Right cardiac atrium (tissue), 5 donors: ENCODE measurements around the gene DNAH8. TPM values are rescaled to one million over a fixed set of nuclear protein-coding genes. Genes with fewer than 3 reads are reported as not detected.

Source experiments
- ATAC-seq, 2 donors: fragments of 200-7000 bp; cut with Tn5 transposase; one replicate each; pipeline versions ENCODE4 v1.8.0 to v1.9.1; 2020; ENCODE audit warnings: moderate library complexity in 2 of 2, mild to moderate bottlenecking in 1 of 2
- DNase-seq, 3 donors: peaks; one replicate each; pipeline ENCODE4 v3.0.0-alpha.2; 2020
- H3K27ac ChIP-seq: one replicate; pipeline ENCODE4 v1.5.1; 2013; ENCODE audit warnings: mild to moderate bottlenecking, low read length, control low read depth, moderate library complexity
- H3K27me3 ChIP-seq: one replicate; pipeline ENCODE4 v1.6.1; 2013; ENCODE audit not compliant: control insufficient read depth, insufficient read depth
- H3K4me1 ChIP-seq: one replicate; pipeline ENCODE4 v1.6.1; 2013; ENCODE audit warnings: low read length; ENCODE audit not compliant: control insufficient read depth, insufficient read depth
- H3K4me3 ChIP-seq: one replicate; pipeline ENCODE4 v1.5.1; 2013; ENCODE audit warnings: low read length, control low read depth
- H3K9me3 ChIP-seq: one replicate; pipeline ENCODE4 v1.6.1; 2013; ENCODE audit warnings: low read length; ENCODE audit not compliant: control insufficient read depth
- WGBS: extraction: QIAGEN DNeasy Blood & Tissue Kit; methylation state at CpG from one replicate; pipeline ENCODE4 v1.1.7; 2013; 5-methylcytosine and 5-hydroxymethylcytosine counted together
- intact Hi-C, 4 donors: fragments of 100-400 bp; cut with DNase I; formaldehyde crosslinking; loops; one replicate each; pipeline versions ENCODE4 v1.11.0 to v1.14.0; 2022 to 2023
- polyA plus RNA-seq: library from polyadenylated mRNA; stranded (reverse); fragments of 200-250 nt; gene quantifications from one replicate; pipeline ENCODE4 v1.2.3, GENCODE V29; 2013
- total RNA-seq, 4 donors: library from RNA; stranded (reverse); fragmentation: NEBNext Ultra II Directional; extraction: Animal tissue kit (Norgen Biotek cat#: 25700); gene quantifications; one replicate each; pipeline ENCODE4 v1.2.1, GENCODE V29; 2021
- donor health status: healthy with polysubstance abuse.
- donor health status: DM: no; HTN: yes; CAD: no.
- donor health status: DM: no; HTN: no; CAD: no.
- donor health status: DM: no; HTN: yes; CAD: no; lungs with severe emphysema.
- donor health status: DM: yes; HTN: yes; CAD: no.

Gene DNAH8
- total and polyA plus RNA-seq, 5 donors = not detected

DNA sequence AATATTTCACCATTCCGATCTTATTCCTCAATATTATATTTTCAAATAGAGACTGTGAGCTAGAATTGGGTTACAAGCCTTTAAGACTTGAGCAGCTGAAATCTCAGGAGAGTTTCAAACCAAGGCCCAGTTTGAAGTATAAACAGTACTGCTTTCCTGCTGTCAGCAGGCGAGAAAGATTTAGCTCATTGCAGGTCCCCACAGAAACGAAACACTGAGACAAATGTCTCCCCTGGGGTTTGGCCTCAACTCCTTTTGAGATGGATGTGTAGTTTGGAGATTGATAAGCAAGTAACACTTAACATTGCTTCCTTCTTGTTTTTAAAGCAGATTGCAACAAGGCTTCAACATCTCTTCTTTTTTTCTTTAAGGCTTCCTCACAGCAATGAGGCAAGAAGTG lies 311.1 kb downstream of the DNAH8 start:
- H3K4me1 ChIP-seq = no peaks in the 10 kb centered on the region
- no peaks in the 10 kb centered on the region for H3K27me3 ChIP-seq
- no peak overlapping the region for H3K4me3 ChIP-seq
- ATAC-seq (no peak), DNase-seq (no peak)
- 53% methylated on average over 3 of the region's 3 CpGs for WGBS
- no peak overlapping the region for H3K27ac ChIP-seq
- intact Hi-C loops = no loop called here
- H3K9me3 ChIP-seq = no peaks in the 10 kb centered on the region

DNA sequence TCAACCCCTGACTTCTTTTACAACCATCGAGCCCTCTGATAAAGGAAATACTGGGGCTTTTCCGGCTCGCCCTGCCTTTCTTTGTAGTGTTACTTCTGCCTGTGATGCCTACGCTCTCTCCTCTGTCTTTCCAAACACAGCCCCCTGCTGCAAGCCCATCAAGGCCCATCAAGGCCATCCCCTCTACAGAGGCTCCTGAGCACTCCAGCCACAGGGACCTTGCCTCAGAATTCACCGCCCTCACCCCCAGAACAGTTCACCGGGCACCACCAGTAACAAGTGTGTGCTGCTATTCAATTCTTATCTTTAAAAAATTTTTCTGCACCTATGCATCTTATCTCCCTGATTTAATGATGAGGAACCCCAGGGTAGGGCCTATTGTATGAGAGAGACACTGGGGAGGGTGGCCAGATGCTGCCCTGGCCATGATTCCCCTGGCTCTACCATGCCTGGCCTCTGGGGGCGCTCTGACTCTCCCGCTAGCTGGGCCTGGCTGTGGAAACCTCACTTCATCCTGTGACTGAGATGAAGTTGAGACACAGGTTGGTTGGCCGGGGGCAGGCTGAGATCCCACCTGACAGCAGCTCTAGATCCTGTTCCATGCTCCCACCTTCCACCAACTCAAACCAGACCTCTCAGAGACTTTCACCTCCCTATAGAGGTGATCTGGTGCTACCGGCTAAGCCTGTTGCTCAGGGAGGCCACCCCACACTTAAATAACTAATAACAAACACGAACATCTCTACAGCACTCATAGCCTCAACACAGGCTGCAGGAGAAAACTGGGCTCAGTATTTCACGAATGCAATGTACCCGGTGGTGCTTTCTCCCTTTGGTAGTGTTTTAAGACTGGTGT lies 314.3 kb downstream of the DNAH8 start:
- 78% methylated on average over 13 of the region's 13 CpGs for WGBS
- peak in 1 of 2 donors; percentile 46 for ATAC-seq
- no peaks in the 10 kb centered on the region for H3K4me1 ChIP-seq
- H3K4me3 ChIP-seq = no peak overlapping the region
- no peaks in the 10 kb centered on the region for H3K9me3 ChIP-seq
- H3K27ac ChIP-seq = no peak overlapping the region
- intact Hi-C loops = no loop called here
- DNase-seq = peak in 1 of 3 donors; percentile 62
- no peaks in the 10 kb centered on the region for H3K27me3 ChIP-seq

DNA sequence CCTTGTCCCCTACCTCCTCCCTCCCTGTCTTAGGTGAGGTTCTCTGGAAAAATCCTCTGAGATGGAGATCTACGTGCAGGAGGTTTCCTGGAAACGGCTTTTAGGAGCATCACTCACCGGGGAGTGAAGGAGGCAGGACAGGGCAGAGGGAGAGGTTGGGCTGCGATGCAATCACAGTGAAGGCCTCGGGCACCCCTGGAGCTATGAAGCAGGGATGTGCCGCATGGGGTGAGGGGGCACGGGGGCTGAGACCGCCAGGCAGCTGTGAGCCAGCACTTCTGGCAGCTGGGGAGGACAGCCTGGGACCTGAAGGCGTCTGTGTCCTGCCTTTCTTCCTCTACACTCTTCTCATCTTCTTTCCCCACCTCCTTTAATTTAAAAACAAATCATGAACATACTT lies 320.6 kb downstream of the DNAH8 start:
- ATAC-seq = no peak
- H3K27ac ChIP-seq = no peak overlapping the region
- H3K9me3 ChIP-seq = no peaks in the 10 kb centered on the region
- no peaks in the 10 kb centered on the region for H3K27me3 ChIP-seq
- no peak for DNase-seq
- no peak overlapping the region for H3K4me3 ChIP-seq
- no peaks in the 10 kb centered on the region for H3K4me1 ChIP-seq
- WGBS = 53% methylated on average over 9 of the region's 9 CpGs
- intact Hi-C loops = no loop called here

DNA sequence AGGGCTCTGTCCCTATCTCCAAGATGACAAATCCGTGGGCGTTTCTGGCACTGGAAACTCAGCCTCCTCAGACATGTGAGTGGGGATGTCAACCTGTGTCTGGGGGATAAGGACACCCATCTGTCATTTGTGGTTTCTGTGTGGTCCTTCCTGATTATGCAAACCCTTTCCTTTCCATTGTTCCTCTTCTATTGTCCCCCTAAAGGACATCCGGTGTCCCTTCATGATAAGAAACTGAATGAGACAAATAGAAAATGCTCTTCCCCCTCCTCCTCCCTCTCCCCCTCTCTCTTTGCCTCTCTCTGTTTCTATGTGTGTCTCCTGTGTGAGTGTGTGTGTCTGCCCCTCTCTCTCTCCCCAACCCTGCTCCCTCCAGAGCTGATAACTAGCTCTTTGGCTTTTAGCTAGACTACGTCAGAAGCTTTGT lies 322.0 kb downstream of the DNAH8 start:
- DNase-seq = no peak
- Histone ChIP-seq H3K4me3 (no peak overlapping the region), H3K27me3 (no peaks in the 10 kb centered on the region), H3K4me1 (no peaks in the 10 kb centered on the region), H3K27ac (no peak overlapping the region), H3K9me3 (no peaks in the 10 kb centered on the region)
- peak in 1 of 2 donors; percentile 40 for ATAC-seq
- 22% methylated on average over 4 of the region's 4 CpGs for WGBS
- intact Hi-C loops = no loop called here

DNA sequence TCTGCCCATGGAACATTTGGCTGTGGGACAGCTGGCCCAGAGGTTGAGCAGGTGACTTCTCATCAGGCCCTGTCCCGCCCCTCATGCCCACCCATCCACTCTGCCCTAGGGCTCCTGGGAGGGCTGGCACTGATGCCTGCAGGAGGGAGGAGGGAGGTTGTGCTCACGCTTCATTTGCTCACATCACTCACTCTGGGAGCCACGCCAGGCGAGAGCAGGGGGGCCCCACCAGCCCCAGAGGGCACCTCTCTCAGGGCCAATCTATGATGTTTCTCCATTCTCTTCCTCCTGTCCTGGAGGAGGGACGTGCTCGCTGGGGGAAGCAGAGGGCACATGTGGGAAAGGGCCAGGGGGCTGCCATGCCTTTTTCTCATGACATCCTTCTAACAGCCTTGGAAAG lies 322.6 kb downstream of the DNAH8 start:
- intact Hi-C loops = no loop called here
- ATAC-seq (no peak), DNase-seq (no peak)
- no peak overlapping the region for H3K4me3 ChIP-seq
- H3K9me3 ChIP-seq = no peaks in the 10 kb centered on the region
- no peaks in the 10 kb centered on the region for H3K27me3 ChIP-seq
- no peak overlapping the region for H3K27ac ChIP-seq
- no peaks in the 10 kb centered on the region for H3K4me1 ChIP-seq
- WGBS = 72% methylated on average over 6 of the region's 6 CpGs

DNA sequence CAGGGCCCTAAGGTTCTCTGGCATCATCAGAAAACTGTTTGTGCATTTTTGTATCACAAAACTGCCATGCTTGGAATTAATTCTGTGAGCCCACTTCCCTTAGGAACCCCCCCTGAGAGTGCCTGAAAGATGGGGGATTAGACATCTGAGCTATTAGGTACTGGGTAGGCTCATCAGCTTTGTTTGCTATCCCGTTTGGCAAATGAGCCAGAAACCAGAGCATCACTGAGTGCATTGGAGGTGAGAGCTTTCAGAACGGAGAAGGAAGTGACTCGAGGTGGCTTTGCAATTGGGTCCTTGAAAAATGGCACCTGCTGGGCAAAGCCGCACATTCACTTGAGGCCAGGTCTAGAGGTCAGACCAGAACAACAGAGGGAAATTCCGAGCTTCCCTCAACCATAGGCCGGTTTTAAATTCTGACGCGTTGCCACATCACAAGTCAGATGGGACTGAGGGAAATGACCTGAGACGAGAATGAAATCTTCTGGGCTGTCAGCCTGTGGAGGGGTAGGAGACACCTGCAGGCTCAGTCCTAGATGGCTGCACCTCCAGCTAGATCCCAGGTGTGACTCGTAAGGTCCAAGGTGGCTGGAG lies 325.1 kb downstream of the DNAH8 start:
- no peaks in the 10 kb centered on the region for H3K4me1 ChIP-seq
- H3K27ac ChIP-seq = no peak overlapping the region
- ATAC-seq = no peak
- H3K27me3 ChIP-seq = no peaks in the 10 kb centered on the region
- H3K4me3 ChIP-seq = no peak overlapping the region
- intact Hi-C loops = no loop called here
- no peak for DNase-seq
- WGBS = 80% methylated on average over 10 of the region's 10 CpGs
- H3K9me3 ChIP-seq = no peaks in the 10 kb centered on the region

DNA sequence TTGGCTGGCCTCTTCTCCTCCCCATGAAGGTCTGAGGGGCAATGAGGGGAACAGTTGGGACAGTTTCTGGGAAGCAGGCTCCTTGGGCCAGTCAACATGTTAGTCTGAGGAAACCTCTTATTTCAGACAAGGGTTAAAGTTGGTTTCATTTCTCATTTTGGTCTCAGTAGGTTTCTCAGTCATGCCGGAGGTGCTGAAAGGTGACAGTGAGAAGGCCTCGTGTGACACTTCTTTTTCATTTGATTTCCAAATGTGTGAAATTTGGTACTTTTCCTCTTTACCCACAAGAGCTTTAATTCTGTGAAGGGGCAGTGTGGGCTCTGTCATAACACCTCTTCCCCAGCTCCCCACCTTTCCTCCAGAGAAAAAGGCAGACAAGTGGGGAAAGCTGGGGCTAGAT lies 326.0 kb downstream of the DNAH8 start:
- 41% methylated on average over 2 of the region's 2 CpGs for WGBS
- H3K4me1 ChIP-seq = no peaks in the 10 kb centered on the region
- intact Hi-C loops = no loop called here
- no peaks in the 10 kb centered on the region for H3K9me3 ChIP-seq
- DNase-seq (no peak), ATAC-seq (no peak)
- no peak overlapping the region for H3K27ac ChIP-seq
- no peak overlapping the region for H3K4me3 ChIP-seq
- H3K27me3 ChIP-seq = no peaks in the 10 kb centered on the region

DNA sequence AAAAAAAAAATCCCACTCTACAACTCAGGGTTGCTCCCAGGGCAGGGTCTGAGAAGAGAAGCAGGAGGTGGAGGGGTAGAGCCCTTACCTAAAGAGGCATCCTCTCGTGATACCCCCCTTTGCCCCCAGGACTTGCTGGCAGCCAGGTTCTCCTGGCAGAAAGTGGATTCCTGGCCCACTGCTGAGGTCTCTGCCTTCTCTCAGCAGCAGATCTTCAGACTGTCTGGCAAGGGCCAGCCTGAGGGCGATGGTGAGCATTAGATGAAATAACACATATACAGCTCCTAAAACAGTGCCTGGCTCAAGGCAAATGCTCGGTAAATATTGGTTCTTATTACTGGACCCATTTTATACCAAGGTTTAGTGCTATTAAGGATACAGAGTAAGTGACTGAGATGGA lies 328.7 kb downstream of the DNAH8 start:
- intact Hi-C loops = no loop called here
- Histone ChIP-seq H3K9me3 (no peaks in the 10 kb centered on the region), H3K4me3 (no peak overlapping the region), H3K27me3 (no peaks in the 10 kb centered on the region), H3K4me1 (no peaks in the 10 kb centered on the region), H3K27ac (no peak overlapping the region)
- 76% methylated on average over 3 of the region's 3 CpGs for WGBS
- ATAC-seq (no peak), DNase-seq (no peak)

DNA sequence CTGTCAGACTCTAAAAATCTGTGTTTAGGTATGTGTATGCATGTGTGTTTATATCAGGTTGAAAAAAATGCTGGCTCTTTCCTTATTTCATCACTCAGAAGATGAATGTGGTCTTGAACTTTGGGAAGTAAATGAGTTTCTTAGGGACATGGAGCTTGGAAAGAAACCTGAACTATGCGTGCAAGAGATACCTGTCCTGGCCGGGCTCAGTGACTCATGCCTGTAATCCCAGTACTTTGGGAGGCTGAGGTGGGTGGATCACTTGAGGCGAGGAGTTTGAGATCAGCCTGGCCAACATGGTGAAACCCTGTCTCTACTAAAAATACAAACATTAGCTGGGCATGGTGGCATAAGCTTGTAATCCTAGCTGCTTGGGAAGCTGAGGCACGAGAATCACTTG lies 329.1 kb downstream of the DNAH8 start:
- intact Hi-C loops = no loop called here

DNA sequence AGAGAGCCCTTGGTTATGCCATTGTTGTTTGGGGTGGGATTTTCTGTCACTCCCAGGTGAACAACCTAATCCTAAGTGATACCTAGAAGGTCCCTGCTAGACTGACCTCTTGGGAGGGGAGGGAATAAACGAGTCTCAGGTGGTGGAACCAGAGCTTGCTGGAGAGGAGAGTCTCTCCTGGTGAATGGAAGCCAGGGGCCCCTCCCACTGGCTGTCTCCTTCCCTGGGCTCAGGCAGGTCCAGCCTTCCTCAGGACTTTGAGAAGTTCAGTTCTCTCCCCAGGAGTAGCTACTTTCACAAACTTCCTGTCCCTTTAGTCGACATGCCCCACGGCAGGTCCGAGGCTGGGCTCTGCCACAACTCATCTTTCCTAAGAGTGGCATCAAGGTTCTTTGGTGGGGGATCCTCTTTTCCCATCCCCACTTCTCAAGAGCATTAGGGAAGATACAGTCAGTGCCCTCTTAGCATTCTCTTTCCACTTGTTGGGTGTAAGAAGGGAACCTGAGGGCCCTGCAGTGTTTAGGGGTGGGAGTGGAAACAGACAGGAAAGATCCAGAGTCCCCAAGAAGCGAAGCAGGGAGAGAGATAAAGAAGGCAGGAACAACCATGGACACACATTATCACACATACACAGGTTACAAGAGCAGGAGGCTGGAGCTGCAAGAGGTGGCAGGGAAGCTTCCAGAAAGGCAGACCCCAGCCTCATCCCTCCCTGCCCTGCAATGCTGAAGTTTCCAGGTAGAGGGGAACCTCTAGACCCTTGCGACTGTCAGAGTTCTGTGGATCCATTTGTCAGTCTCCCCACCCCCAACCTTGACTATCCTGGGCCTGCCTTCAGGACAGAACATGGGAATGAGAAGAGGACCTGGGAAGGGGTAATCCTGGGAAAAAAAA lies 332.6 kb downstream of the DNAH8 start:
- no peaks in the 10 kb centered on the region for H3K9me3 ChIP-seq
- H3K27ac ChIP-seq = no peak overlapping the region
- ATAC-seq (no peak), DNase-seq (no peak)
- no peak overlapping the region for H3K4me3 ChIP-seq
- WGBS = 60% methylated on average over 6 of the region's 6 CpGs
- H3K27me3 ChIP-seq = no peaks in the 10 kb centered on the region
- intact Hi-C loops = no loop called here
- no peaks in the 10 kb centered on the region for H3K4me1 ChIP-seq

More for the DNA sequence above, 329.1 kb downstream of the DNAH8 start:
- Histone ChIP-seq H3K4me1 (no peaks in the 10 kb centered on the region), H3K9me3 (no peaks in the 10 kb centered on the region), H3K4me3 (no peak overlapping the region), H3K27ac (no peak overlapping the region), H3K27me3 (no peaks in the 10 kb centered on the region)
- 83% methylated on average over 4 of the region's 4 CpGs for WGBS
- no peak for DNase-seq
- no peak for ATAC-seq
